Embryonic facial prominence (tissue), 1 donor: ENCODE measurements around the gene ATP6V0A1.
"Not testable (repeated sequence)": the region's sequence is repeated elsewhere in the genome, so short reads cannot be mapped to it uniquely, and the experiment has no call there.

Experiments used
- DNase-seq: peaks from one replicate; pipeline ENCODE4 v3.0.0-alpha.2; 2016; ENCODE audit errors: extremely low spot score

Gene ATP6V0A1

DNA sequence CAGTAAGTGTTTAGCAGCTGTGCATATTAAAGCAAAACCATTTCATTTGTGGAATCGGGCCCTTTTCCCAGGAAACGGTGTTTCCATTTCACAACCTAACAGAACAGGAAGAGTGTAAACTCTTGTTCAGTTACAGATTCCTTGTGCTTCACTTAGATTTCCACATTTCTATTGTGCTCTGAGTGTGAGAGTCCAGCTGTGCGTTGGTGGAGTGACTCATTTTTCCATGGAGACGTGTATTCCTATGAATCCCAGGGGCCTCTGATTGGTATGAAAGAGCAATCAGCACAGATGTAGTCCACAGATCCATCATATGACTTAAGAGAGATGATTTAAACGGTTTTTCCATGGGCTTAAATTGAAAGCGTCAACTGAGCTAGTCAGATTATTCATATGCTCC lies 22.3 kb upstream of the ATP6V0A1 start:
- DNase-seq: no peak

DNA sequence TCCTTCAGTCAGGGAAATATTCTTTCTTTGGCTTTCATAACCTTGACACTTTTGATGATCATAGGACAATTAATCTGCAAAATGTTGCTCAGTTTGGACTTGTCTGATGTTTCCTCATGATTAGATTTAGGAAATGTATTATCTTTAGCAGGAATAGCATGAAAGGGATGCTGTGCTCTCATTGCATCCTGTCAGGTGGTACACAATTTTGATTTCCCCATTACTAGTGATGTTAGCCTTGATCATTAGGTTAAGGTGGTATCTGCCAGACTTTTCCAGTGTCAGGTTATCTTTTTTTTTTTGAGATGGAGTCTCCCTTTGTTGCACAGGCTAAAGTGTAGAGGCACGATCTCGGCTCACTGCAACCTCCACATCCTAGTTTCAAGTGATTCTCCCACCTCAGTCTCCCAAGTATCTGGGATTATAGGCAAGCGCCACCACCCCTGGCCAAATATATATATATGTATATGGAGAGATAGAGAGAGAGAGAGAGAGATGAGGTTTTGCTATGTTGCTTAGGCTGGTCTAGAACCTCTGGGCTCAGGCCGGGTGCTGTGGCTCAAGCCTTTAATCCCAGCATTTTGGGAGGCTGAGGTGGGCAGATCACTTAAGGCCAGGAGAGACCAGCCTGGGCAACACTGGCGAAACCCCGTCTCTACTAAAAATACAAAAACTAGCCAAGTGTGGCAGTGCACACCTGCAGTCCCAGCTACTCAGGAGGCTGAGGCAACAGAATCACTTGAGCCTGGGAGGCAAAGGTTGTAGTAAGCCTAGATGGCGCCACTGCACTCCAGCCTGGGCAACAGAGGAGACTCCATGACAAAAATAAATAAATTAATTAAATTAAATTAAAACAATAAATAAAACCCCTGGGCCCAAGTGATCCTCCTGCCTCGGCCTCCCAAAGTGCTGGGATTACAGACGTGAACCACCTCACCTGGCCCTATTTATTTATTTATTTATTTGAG lies 19.8 kb upstream of the ATP6V0A1 start:
- DNase-seq: no peak

DNA sequence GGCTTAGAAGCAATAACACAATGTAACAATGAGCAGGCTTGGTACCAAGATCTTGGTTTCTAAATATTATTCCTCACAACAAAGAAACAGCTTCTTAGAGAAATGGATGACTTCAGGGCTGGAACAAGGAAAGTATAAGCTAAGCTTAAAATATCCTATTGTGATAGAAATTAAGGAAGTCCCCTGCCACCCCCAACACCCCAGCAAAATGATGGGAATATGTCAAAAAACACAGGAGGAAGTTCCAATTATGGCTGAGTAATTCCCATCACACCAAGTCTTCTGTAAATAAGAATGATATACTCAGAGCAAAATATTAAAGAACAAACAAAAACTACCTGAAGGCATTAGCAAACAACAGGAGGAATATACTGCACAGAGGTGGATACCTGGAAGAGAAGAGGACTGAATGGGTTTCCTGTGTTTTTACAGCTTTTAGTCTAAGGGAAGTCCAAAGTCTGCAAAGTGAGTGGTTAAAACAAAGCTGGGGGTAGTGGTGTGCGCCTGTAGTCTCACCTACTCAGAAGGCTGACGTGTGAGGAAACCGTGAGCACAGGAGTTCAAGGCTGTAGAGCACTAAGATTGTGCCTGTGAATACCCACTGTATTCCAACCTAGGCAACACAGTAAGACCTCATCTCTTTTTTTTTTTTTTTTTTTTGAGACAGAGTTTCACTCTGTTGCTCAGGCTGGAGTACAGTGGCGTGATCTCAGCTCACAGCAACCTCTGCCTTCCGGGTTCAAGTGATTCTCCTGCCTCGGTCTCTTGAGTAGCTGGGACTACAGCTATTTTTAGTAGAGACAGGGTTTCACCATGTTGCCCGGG lies 17.1 kb upstream of the ATP6V0A1 start:
- no peak for DNase-seq

DNA sequence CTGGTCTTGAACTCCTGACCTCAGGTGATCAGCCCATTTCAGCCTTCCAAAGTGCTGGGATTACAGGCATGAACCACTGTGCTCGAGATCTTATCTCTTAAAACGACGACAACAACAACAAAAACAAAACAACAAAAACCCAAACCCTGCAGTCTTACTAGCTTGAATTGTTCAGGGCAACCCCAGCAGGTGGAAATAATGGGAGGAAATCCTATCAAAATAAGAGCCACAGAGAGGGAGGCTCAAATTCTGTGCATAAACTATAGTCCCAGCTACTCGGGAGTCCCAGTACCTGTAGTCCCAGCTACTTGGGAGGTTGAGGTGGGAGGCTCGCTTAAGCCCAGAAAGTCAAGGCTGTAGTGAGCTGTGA lies 16.5 kb upstream of the ATP6V0A1 start:
- no peak for DNase-seq

DNA sequence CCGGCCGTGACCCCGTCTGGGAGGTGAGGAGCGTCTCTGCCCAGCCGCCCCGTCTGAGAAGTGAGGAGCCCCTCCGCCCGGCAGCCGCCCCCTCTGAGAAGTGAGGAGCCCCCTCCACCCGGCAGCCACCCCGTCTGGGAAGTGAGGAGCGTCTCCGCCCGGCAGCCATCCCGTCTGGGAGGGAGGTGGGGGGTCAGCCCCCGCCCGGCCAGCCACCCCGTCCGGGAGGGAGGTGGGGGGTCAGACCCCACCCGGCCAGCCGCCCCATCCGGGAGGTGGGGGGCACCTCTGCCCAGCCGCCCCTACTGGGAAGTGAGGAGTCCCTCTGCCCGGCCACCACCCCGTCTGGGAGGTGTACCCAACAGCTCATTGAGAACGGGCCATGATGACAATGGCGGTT lies 9.5 kb upstream of the ATP6V0A1 start:
- not testable (repeated sequence) for DNase-seq

DNA sequence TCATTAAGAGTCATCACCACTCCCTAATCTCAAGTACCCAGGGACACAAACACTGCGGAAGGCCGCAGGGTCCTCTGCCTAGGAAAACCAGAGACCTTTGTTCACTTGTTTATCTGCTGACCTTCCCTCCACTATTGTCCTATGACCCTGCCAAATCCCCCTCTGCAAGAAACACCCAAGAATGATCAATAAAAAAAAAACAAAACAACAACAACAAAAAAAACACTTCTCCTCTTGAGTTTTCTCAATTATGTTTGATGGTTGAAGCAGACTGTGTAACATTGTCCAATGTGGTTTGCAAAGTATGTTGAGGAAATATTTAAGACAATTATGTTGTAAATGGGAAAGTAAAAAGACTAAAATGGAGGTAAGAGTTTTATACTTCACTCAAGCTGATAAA lies 8.8 kb upstream of the ATP6V0A1 start:
- DNase-seq: not testable (repeated sequence)

DNA sequence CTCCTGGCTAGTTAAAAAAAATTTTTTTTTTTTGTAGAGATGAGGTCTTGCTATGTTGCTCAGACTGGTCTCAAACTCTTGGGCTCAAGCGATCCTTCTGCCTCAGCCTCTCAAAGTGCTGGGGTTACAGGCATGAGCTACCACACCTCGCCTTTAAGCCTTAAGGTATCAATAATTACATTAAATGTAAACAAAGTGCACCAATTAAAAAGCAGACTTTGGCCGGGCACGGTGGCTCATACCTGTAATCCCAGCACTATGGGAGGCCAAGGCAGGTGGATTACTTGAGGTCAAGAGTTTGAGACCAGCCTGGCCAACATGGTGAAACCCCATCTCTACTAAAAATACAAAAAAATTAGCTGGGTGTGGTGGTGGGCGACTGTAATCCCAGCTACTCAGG lies 7.4 kb upstream of the ATP6V0A1 start:
- DNase-seq: not testable (repeated sequence)

DNA sequence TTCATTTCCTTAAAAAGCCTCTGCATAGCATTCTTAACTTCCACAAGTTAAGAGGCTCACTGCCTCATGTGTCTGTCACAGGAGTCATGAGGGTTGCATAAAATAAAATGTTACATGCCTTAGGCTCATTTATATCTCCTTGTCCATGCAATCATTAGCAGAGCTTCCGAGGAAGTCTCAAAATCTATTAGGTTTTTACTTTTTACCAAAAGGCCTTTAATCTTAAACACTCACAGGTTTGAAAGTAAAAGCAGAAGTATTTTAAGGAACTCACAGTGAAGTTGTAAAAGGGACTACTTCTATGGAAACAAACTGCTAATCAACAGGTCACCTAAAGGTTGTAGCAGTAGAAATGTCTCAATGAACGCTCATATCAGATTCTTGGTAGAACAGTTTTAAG lies 5.2 kb upstream of the ATP6V0A1 start:
- DNase-seq: no peak

DNA sequence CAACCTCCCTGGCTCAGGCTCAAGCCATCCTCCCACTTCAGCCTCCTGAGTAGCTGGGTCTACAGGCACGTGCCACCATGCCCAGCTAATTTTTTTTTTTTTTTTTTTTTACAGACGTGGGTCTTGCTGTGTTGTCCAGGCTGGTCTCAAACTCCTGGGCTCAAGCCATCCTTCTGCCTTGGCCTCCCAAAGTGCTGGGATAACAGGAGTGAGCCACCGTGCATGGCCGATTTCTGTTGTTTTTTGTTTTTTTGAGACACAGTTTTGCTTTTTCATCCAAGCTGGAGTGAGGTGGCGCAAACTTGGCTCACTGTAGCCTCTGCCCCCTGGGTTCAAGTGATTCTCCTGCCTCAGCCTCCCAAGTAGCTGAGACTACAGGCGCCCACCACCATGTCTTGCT lies 3.7 kb upstream of the ATP6V0A1 start:
- not testable (repeated sequence) for DNase-seq

DNA sequence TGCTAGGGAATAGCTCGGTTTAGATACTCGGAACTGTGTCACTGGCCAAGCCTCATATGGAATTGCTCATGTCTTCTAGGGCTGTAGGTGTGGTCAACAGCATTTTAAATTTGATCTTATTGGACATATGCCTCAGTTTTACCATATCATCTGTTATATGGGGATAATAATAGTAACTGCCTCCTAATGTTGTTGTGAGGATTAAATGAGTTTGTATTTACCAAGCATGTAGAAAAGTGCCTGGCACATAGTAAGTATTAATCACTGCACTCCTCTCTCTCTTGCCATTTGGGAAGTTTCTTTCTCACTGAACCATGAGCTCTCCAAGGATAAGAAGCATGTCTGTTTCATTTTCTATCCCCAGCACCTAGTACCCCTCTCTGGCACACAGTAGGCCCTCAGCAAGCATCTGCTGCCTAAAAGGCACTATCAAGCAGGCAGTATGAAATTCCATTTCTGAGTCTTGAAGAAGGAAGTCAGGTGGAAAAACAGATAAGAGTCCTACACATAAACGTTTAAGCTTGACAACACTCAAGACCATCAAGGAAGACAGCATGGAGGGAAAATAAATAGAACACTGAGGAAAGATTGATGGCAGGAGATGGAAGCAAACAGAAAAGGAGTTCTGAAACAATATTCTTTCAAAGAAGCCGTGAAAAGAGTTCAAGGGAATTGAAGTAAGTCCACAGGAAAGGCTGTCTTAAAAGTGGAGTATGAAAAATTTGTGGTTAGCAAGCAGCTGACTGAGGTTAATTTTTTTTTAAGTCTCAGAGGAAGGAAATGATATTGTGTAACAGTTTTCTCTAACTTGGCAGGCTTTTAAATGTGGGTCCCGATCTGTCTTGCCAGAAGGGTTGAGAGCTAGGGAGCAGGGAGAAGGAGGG lies 2.2 kb upstream of the ATP6V0A1 start:
- DNase-seq: no peak

DNA sequence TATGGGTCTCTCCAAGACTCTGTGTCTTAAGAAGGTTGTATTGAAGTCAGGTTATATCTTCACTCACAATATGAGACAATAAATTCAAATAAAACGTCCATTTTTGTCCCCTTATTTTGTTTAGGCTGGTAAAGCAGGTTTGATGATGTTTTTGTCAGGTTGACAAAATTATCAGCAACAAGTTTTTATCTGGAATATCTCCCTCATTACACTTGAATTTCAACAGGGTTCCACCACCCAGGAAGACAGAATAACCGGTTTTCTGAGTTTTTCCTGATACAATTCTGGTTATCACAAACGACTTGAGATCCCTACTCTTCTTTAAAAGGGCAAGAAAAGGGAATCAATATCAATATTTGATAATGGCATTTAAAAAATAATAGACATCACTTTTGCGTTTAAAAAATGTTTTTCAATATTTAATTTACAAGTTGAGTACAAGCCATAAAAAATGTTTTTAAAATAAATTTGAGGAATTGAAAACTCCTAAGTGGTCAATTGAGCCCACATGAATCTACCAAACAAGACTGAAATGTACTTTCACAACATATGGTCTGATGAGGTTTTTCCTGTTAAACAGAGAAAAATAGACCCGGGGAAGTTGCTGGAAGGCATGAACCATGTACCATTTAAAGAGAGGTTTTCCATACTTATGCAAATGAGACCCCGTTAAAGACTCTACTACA lies 1.4 kb upstream of the ATP6V0A1 start:
- no peak for DNase-seq

DNA sequence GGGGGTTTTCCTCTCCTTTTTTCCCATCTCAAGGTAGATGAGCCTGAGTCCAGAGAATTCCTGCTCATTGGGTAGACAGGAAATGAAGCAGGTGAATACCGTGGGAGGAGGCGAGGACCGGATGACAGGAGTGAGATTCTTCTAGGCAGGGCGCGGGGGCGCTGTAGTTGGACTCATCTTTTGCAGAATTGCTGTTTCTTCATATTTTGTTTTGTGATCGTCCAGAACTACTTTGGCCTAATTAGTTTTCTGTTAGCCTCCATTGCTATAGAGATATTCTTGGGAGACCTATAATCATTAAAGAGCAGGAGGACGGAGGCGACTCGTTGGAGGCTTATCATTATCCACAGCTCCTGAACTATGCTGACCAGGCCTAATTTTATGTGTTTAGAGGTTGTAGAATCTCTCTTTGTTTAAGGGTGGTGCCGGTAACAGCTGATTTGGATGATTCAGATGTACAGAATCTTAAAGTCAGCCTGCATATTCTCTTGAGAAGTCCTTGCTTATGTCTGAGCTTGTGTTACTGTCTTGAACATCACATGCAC lies 650 bp downstream of the ATP6V0A1 start:
- no peak for DNase-seq

DNA sequence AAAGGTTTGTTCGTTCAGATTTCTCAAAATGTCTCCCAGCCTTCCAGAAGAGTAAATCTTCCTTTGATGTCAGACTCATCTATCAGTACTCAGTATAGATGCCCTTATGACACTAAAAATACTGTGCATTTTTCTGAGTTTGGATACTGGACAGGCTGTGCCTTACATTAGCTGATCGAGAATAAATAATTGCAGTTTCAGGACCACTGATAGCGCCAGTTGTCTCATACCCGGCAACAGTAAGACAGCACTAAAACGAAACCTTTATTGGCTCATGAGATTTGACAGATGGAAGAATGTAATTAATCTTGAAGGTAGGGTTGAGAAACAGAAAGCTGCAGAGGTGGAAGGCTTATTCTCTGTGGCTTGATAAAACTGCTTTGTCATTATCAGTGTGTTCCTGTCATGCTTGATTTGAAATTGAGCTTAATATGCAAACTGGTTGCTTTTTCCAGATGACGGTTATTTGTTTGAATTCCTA lies 1.2 kb downstream of the ATP6V0A1 start:
- DNase-seq: no peak

DNA sequence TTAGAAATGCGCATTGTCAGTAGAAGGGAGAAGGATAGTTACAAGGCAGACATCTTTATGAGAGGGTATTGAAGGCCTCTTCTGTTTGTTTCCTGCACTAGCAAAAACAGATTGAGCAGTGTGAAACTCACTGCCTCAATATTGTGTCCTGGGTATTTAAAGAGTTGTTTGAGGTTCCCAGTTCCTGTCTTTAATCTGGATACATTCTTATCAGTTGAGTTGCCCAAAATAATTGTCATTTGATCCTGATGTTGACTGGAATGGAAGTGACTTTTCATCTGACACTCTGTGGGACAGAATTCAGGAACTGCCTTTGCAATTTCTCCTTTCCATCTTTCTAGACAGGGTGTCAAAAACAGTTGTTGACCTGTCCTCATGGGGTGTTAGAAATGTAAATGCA lies 1.7 kb downstream of the ATP6V0A1 start:
- DNase-seq: no peak

DNA sequence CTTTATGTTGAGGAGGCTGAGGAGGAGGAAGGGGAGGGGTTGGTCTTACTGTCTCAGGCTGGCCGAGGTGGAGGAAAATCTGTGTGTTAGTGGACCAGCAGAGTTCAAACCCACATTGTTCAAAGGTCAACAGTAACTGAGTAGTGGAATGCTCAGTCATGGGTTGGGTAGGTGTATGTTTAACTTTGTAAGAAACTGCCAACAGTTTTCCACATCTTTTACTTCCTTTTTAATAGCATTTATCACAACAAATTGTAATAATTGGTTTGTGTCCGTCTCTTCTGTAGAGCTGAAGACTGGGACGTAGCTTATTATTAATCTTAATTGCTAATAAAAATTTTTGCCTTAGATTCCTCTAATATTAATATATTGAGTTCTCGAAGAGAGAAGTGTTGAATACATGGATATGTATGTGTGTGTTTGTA lies 5.3 kb downstream of the ATP6V0A1 start:
- DNase-seq: no peak

DNA sequence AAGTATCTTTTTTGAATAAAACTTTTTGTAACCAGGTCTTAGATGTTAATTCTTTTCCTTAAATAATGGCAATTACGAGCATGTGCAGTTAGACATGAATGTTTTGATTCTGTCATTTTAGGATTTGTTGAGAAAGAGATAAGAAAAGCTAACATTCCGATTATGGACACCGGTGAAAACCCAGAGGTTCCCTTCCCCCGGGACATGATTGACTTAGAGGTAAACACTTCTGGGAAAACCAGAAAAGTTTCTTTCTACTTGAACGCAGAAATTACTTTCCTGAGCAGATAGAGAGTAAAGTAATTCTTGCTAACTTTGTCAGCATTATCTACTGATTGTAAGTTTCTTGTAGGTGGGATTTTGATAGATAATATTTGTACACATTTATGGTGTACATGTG lies 9.2 kb downstream of the ATP6V0A1 start:
- DNase-seq: no peak

DNA sequence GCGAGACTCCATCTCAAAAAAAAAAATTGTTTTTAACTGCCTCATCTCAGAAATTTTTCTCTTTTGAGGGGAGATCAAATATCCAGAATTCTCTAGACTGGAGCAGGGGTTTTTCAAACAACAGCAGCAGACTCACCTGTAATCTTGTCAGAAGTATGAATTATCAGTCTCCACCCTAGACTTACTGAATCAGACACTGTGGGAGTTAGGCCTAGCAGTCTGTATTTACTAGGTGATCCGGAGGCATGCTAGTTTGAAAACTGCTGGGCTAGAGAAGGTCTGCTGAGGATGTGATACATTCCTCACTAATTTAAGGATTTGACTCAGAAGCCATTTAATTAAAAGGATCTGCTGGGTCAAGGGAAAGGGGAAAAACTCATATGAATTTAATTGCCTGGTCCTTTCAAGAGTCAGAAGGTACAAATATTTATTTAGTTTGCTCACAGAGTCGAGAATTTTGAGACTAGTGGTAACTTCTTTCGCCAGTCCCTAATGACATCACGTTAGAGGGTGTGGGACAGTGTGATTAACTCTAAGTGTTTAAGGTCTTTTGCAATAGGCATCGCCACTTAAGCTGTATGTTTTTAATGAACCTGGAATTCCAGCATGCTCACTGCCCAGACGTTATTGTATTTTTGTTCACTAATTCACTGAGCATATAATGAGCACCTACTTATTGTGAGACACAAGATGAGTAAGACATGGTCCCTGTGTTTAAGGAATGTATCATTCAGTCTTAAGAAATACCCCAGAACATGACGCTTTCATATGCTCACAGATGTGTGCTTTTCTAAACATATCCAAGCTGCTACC lies 14.2 kb downstream of the ATP6V0A1 start:
- no peak for DNase-seq

DNA sequence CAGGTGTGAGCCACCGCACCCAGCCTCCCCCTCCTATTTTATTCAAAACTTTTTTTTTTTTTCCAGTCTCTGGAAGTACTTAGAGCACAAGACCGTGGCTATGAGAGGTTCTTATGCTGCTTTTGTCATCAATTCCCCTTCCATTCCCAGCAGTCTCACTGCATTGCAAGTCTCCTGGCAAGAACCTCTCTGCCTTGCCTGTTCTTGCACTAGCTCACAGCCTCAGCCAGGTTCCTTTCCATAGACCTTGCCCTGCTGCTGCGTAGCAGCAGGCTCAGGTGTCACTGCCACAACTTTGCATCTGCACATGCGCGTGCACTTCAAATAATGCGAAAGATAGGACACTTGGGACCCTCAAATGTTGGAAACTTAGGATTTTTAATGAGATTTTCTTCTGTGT lies 15.6 kb downstream of the ATP6V0A1 start:
- DNase-seq: no peak

DNA sequence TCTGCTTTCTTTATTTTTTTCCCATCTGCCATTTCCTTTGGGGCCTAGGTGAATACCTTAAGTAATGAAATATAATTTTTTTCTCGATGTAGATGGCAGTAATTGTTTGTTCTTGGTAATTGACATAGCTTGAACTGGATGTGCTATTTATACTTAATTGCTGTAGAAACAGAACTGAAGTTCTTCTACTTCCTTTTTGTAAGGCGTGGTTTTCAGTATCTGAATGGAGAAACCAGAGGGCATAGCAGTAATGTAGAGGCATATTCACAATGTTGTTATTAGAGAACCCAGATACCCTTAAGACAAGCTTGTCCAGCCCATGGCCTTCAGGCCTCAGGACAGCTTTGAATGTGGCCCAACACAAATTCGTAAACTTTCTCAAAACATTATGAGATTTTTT lies 16.4 kb downstream of the ATP6V0A1 start:
- DNase-seq: no peak

DNA sequence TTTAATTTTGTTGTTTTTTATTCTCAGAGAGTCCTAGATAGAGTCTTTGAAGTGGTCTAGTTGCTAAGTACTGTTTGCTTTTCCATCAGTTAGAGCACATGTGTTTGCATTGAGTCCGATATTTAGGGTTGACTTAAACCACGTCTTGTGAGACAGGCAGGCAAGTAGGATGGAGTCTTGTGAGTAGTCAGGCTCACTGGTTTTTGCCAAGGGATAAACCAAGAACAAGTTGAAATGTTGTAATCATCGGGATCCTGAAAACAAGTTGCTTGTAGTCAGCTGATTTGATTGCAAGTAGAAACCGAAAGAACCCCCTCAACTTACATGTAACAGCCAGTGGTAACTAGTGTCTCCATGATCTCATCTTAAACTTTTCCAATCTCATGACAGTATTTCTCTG lies 17.2 kb downstream of the ATP6V0A1 start:
- DNase-seq: no peak
